GM19193 (cell line): ENCODE data around the gene PCCA.
A peak's percentile ranks its signal among the peaks of the same experiment; 100 is the strongest.

Experiments used
- POLR2A ChIP-seq: IDR thresholded peaks from 4 replicates; pipeline ENCODE4 v1.6.1; 2011; ENCODE audit not compliant: insufficient read depth, insufficient read length; ENCODE audit errors: extremely low read depth

PCCA gene, protein sequence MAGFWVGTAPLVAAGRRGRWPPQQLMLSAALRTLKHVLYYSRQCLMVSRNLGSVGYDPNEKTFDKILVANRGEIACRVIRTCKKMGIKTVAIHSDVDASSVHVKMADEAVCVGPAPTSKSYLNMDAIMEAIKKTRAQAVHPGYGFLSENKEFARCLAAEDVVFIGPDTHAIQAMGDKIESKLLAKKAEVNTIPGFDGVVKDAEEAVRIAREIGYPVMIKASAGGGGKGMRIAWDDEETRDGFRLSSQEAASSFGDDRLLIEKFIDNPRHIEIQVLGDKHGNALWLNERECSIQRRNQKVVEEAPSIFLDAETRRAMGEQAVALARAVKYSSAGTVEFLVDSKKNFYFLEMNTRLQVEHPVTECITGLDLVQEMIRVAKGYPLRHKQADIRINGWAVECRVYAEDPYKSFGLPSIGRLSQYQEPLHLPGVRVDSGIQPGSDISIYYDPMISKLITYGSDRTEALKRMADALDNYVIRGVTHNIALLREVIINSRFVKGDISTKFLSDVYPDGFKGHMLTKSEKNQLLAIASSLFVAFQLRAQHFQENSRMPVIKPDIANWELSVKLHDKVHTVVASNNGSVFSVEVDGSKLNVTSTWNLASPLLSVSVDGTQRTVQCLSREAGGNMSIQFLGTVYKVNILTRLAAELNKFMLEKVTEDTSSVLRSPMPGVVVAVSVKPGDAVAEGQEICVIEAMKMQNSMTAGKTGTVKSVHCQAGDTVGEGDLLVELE

GRCh38 chr13:100088644-100089464 is at the start of gene PCCA:
Gene PCCA, plus strand, starts transcription at chr13:100089093. Its CDS starts 28 bp downstream, at chr13:100089121.
- peak; percentile 80 for TF ChIP-seq POLR2A

GRCh38 chr13:100039740-100040139 is 49.2 kb upstream of the PCCA start:
- TF ChIP-seq POLR2A: no peak

DNA sequence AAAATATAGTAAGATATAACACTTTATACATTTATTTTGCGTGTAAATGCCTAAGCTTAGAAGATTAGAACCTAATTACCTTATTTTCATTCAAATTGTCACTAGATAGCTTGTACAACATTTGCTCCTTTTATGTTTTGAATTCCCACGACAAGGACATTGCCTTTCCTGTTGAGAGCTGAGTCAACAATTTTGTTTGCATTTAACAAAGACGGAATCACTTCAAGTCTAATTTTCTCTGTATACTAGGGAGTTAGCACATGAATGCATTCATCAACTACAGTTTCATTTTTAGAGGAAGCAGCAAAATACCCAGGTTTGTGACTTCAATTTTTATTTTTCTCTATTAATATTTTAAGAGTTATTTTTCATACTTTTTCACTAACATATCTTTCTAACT is 48.7 kb upstream of the PCCA start:
- TF ChIP-seq POLR2A: no peak

- TF ChIP-seq POLR2A: no peak
Measured at GRCh38 chr13:100044936-100045335, 44.0 kb upstream of the PCCA start.

GRCh38 chr13:100045355-100045754 is 43.5 kb upstream of the PCCA start:
- TF ChIP-seq POLR2A: no peak

DNA sequence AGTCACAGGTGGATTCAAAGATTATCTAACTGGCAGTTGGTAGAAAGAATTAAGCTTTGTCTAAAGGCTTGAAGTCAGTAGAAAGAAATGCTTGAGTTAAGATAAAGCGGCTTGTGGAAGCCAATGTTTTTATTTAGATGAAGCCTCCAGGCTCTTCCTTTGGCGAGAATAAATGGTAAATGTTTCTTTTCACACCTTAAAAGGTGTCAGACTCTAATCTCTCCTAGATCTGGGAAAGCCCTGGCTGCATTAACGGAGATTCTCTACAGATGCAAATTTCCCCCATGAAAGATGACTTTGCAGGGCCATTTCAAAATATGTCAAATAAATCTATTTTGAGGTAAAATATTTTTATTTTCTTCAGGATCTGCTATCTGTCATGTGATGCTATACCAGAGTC is 37.8 kb upstream of the PCCA start:
- TF ChIP-seq POLR2A: no peak

GRCh38 chr13:100059827-100060226 is 29.1 kb upstream of the PCCA start:
- TF ChIP-seq POLR2A: no peak

GRCh38 chr13:100063333-100063732 is 25.6 kb upstream of the PCCA start:
- no peak for TF ChIP-seq POLR2A

DNA sequence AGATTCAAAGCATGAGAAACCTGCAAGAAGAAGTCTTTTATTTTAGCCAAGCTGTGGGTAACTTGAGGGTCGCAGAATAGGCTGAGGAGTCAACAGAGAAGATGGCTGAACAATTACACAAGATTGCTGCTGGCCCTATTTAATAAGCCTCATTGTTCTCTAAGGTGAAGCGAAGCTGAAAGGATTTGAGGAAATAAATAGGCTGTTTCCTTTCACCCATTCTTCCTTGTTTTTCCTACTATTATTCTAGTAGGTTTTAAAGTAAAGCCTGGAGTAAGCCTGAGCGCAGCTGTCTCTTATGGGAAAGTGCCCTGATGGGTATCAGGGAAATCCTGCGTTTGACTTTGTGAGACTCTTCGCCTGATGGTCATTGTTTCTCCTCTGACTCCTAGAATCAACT is 25.0 kb upstream of the PCCA start:
- no peak for TF ChIP-seq POLR2A

GRCh38 chr13:100068133-100068931 is 20.6 kb upstream of the PCCA start:
- TF ChIP-seq POLR2A: no peak

- no peak for TF ChIP-seq POLR2A
Measured at GRCh38 chr13:100069278-100069677, 19.6 kb upstream of the PCCA start.

DNA sequence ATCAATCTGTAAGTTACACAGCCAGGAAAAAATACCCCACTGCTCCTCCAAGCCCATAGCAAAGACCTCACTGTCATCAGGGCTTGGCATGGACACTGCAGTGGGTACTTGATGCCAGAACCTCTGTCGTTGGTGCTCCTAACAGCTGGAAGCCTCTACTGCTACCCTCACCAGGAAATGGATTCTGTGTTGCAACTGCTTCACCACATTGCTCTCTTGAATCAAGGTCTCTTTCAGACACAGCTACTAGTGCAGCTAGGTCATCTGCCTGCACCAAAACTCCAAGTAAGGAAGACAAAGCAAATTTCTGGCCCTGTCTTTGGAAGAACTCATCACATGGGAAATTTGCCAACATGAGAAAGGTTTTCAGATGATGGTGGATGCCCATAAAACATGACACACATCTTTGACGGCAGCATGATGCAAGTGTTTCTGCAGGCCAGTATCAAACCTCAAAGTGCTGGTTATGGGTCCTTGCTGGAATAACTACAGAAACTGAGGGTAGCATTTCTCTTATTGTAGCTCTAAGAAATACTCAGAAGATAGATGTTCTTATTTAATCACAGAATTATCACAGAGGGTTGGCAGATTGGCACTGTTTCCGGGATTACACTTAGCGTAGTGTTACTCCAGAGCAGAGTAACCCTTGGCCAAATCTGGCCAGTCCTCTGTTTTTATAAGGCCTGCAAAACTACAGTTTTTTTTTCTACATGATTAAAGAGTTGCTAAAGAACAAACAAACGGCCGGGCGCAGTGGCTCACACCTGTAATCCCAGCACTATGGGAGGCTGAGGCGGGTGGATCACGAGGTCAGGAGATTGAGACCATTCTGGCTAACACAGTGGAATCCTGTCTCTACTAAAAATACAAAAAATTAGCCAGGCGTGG is 12.9 kb upstream of the PCCA start:
- no peak for TF ChIP-seq POLR2A

- TF ChIP-seq POLR2A: no peak
Measured at GRCh38 chr13:100088273-100088643, 635 bp upstream of the PCCA start.

GRCh38 chr13:100089465-100090032 is 656 bp downstream of the PCCA start:
- TF ChIP-seq POLR2A: no peak

GRCh38 chr13:100090861-100091260 is 2.0 kb downstream of the PCCA start:
- no peak for TF ChIP-seq POLR2A
